CD4-positive, alpha-beta memory T cell (primary cell): ENCODE measurements around the gene SIGLEC10. TPM values are rescaled to one million over a fixed set of nuclear protein-coding genes. Genes with fewer than 3 reads are reported as not detected.

ENCODE experiments used
- CTCF ChIA-PET: fragments of 350-600 bp; sonication (Branson Sonifier 250); formaldehyde crosslinking; loops from one replicate; lab custom pipeline; 2021; ENCODE audit warnings: inconsistent platforms; ENCODE audit not compliant: partially characterized antibody; lab: Charles Lee
- POLR2A ChIA-PET: fragments of 350-600 bp; sonication (Branson Sonifier 250); formaldehyde crosslinking; loops from one replicate; lab custom pipeline; 2021; ENCODE audit not compliant: partially characterized antibody; lab: Charles Lee
- DNase-seq, 5 donors: peaks; one replicate each; pipeline versions ENCODE4 v3.0.0 to v3.0.0-alpha.2; 2020 to 2022; ENCODE audit warnings: mixed read lengths in 1 of 5
- H3K27ac ChIP-seq: one replicate; pipeline ENCODE4 v1.7.0; 2013; ENCODE audit warnings: low read depth, low read length
- H3K27me3 ChIP-seq: 2 replicates; pipeline ENCODE4 v1.7.0; 2013; ENCODE audit warnings: mild to moderate bottlenecking, low read length, moderate library complexity; ENCODE audit not compliant: insufficient read depth
- H3K36me3 ChIP-seq: 2 replicates; pipeline ENCODE4 v1.7.0; 2013; ENCODE audit warnings: mild to moderate bottlenecking, low read length, moderate library complexity; ENCODE audit not compliant: insufficient read depth
- H3K4me1 ChIP-seq: 2 replicates; pipeline ENCODE4 v1.7.0; 2013; ENCODE audit warnings: mild to moderate bottlenecking, low read length, moderate library complexity; ENCODE audit not compliant: insufficient read depth
- H3K4me3 ChIP-seq, 2 donors: one replicate each; pipeline ENCODE4 v1.7.0; 2013; ENCODE audit warnings: low read length in 2 of 2, mild to moderate bottlenecking in 1 of 2
- H3K9me3 ChIP-seq, 2 donors: one replicate each; pipeline ENCODE4 v1.7.0; 2013; ENCODE audit warnings: low read length in 2 of 2, control low read depth in 1 of 2; ENCODE audit not compliant: control insufficient read depth in 1 of 2
- H3K27ac Mint-ChIP-seq, 7 donors: one replicate each; pipeline ENCODE4 v1.8.0; 2020 to 2021; ENCODE audit warnings: mixed read lengths in 7 of 7, mild to moderate bottlenecking in 6 of 7, inconsistent platforms in 3 of 7, moderate library complexity in 3 of 7
- H3K27me3 Mint-ChIP-seq, 2 donors: one replicate each; pipeline ENCODE4 v1.8.0; 2020 to 2021; ENCODE audit warnings: mixed read lengths in 2 of 2
- H3K36me3 Mint-ChIP-seq, 2 donors: one replicate each; pipeline ENCODE4 v1.8.0; 2020 to 2021; ENCODE audit warnings: mixed read lengths in 2 of 2, inconsistent platforms in 1 of 2, mild to moderate bottlenecking in 1 of 2
- H3K4me1 Mint-ChIP-seq, 4 donors: one replicate each; pipeline ENCODE4 v1.8.0; 2020 to 2021; ENCODE audit warnings: mixed read lengths in 4 of 4, mild to moderate bottlenecking in 1 of 4
- H3K4me3 Mint-ChIP-seq, 8 donors: one replicate each; pipeline ENCODE4 v1.8.0; 2020 to 2021; ENCODE audit warnings: mixed read lengths in 8 of 8, mild to moderate bottlenecking in 7 of 8, moderate library complexity in 6 of 8, inconsistent platforms in 3 of 8
- H3K9me3 Mint-ChIP-seq, 8 donors: one replicate each; pipeline ENCODE4 v1.8.0; 2020 to 2021; ENCODE audit warnings: mixed read lengths in 8 of 8, mild to moderate bottlenecking in 5 of 8, inconsistent platforms in 3 of 8, moderate library complexity in 1 of 8
- intact Hi-C: fragments of 100-400 bp; cut with micrococcal nuclease; formaldehyde crosslinking; loops from one replicate; pipeline ENCODE4 v1.15.1; 2023
- polyA plus RNA-seq, 2 donors: library from polyadenylated mRNA; unstranded; fragments of 300-500 nt; fragmentation: Illumina TruSeq; gene quantifications; one replicate each; pipeline ENCODE4 v1.2.3, GENCODE V29; 2021
- total RNA-seq, 2 experiments: library from RNA; stranded (reverse); gene quantifications; one replicate each; pipeline ENCODE4 v1.2.3, GENCODE V29; 2021

SIGLEC10 gene
- total and polyA plus RNA-seq, 4 experiments from 2014 or later, result 0.12 to 0.39 TPM; not detected in 2

GRCh38 chr19:51439021-51439465 is 21.6 kb upstream of the SIGLEC10 start:
- ChIA-PET POLR2A (no interaction called here), CTCF (interaction anchor here (0.7 to 8.6 kb wide), 10 partner anchors 9 to 101 kb away, joined by 3 to 84 read pairs (median 6); partner anchors contain the start of gene SIGLEC10)
- Mint-ChIP-seq H3K27me3 (peaks cover 9 to 14% of the 10 kb centered on the region in 2 donors), H3K9me3 (peaks cover 0 to 3% (median 0%) of the 10 kb centered on the region in 8 donors), H3K36me3 (no peaks in the 10 kb centered on the region), H3K4me1 (peaks cover 24 to 45% (median 34%) of the 10 kb centered on the region in 4 donors), H3K27ac (peak overlapping the region in 1 of 7 donors; percentile 27), H3K4me3 (no peak overlapping the region)
- H3K36me3 ChIP-seq, result no peaks in the 10 kb centered on the region
- no peak overlapping the region for H3K27ac ChIP-seq
- no peaks in the 10 kb centered on the region for H3K27me3 ChIP-seq
- intact Hi-C loops, result no loop called here
- H3K9me3 ChIP-seq, result no peaks in the 10 kb centered on the region
- H3K4me3 ChIP-seq, result no peak overlapping the region
- H3K4me1 ChIP-seq, result peaks cover 47% of the 10 kb centered on the region
- DNase-seq, result peak; percentile 26 to 45 (median 37)

- Mint-ChIP-seq H3K4me3 (no peak overlapping the region), H3K4me1 (peaks cover 2 to 11% (median 5%) of the 10 kb centered on the region in 4 donors), H3K36me3 (no peaks in the 10 kb centered on the region), H3K27me3 (peaks cover 9 to 14% of the 10 kb centered on the region in 2 donors), H3K9me3 (peaks cover 0 to 2% (median 0%) of the 10 kb centered on the region in 8 donors), H3K27ac (no peak overlapping the region)
- DNase-seq, result no peak
- Histone ChIP-seq H3K4me3 (no peak overlapping the region), H3K9me3 (no peaks in the 10 kb centered on the region), H3K27ac (no peak overlapping the region), H3K4me1 (peaks cover 14% of the 10 kb centered on the region), H3K27me3 (no peaks in the 10 kb centered on the region), H3K36me3 (no peaks in the 10 kb centered on the region)
- CTCF ChIA-PET, result interaction anchor here (0.8 kb wide), 1 partner anchor 37 kb away, joined by 3 read pairs; no protein-coding TSS in a partner anchor
- intact Hi-C loops, result no loop called here
- POLR2A ChIA-PET, result no interaction called here
Measured at GRCh38 chr19:51434456-51434855, 17.0 kb upstream of the SIGLEC10 start.

GRCh38 chr19:51433043-51433442 is 15.6 kb upstream of the SIGLEC10 start:
- Mint-ChIP-seq H3K36me3 (no peaks in the 10 kb centered on the region), H3K27ac (no peak overlapping the region), H3K9me3 (peaks cover 0 to 2% (median 0%) of the 10 kb centered on the region in 8 donors), H3K4me3 (no peak overlapping the region), H3K4me1 (peaks cover 0 to 1% (median under 1%) of the 10 kb centered on the region in 4 donors), H3K27me3 (peaks cover 9 to 11% of the 10 kb centered on the region in 2 donors)
- Histone ChIP-seq H3K9me3 (no peaks in the 10 kb centered on the region), H3K27me3 (no peaks in the 10 kb centered on the region), H3K36me3 (no peaks in the 10 kb centered on the region), H3K27ac (no peak overlapping the region), H3K4me1 (no peaks in the 10 kb centered on the region), H3K4me3 (no peak overlapping the region)
- no peak for DNase-seq
- CTCF ChIA-PET, result interaction anchor here (0.7 kb wide), 2 partner anchors 22 to 45 kb away, joined by 3 to 5 read pairs; partner anchors contain the start of gene CEACAM18
- intact Hi-C loops, result no loop called here
- POLR2A ChIA-PET, result no interaction called here

GRCh38 chr19:51431124-51431523 is 13.7 kb upstream of the SIGLEC10 start:
- DNase-seq, result no peak
- intact Hi-C loops, result no loop called here
- Mint-ChIP-seq H3K4me1 (no peaks in the 10 kb centered on the region), H3K27ac (no peak overlapping the region), H3K27me3 (peaks cover 3 to 4% of the 10 kb centered on the region in 2 donors), H3K4me3 (no peak overlapping the region), H3K36me3 (no peaks in the 10 kb centered on the region), H3K9me3 (peaks cover 0 to 2% (median 0%) of the 10 kb centered on the region in 8 donors)
- Histone ChIP-seq H3K4me3 (no peak overlapping the region), H3K27me3 (no peaks in the 10 kb centered on the region), H3K27ac (no peak overlapping the region), H3K4me1 (no peaks in the 10 kb centered on the region), H3K36me3 (no peaks in the 10 kb centered on the region), H3K9me3 (no peaks in the 10 kb centered on the region)
- ChIA-PET POLR2A (no interaction called here), CTCF (no interaction called here)

DNA sequence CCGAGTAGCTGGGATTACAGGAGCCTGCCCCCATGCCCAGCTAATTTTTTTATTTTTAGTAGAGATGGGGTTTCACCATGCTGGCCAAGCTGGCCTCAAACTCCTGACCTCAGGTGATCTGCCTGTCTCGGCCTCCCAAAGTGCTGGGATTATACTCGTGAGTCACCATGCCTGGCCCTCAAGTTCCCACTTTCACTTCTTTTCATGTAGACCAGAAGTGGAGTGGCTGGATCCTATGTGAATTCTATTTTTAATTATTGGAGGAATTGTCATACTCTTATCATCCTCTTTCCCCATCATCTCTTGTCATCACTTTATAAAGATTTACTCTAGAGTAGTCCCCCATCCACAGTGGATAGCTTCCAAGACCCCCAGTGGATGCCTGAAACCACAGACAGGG is 12.8 kb upstream of the SIGLEC10 start:
- intact Hi-C loops, result no loop called here
- H3K9me3 Mint-ChIP-seq, result peaks cover 0 to 2% (median 0%) of the 10 kb centered on the region in 8 donors
- no peaks in the 10 kb centered on the region for H3K4me1 ChIP-seq
- H3K4me3 Mint-ChIP-seq, result no peak overlapping the region
- no peaks in the 10 kb centered on the region for H3K9me3 ChIP-seq
- H3K4me3 ChIP-seq, result no peak overlapping the region
- no peaks in the 10 kb centered on the region for H3K4me1 Mint-ChIP-seq
- no peak overlapping the region for H3K27ac ChIP-seq
- H3K27me3 Mint-ChIP-seq, result peaks cover 0 to 2% of the 10 kb centered on the region in 2 donors
- DNase-seq, result no peak
- CTCF ChIA-PET, result no interaction called here
- POLR2A ChIA-PET, result no interaction called here
- no peaks in the 10 kb centered on the region for H3K27me3 ChIP-seq
- H3K36me3 Mint-ChIP-seq, result no peaks in the 10 kb centered on the region
- peak overlapping the region in 1 of 7 donors; percentile 57 for H3K27ac Mint-ChIP-seq
- no peaks in the 10 kb centered on the region for H3K36me3 ChIP-seq

GRCh38 chr19:51427201-51427600 is 9.8 kb upstream of the SIGLEC10 start:
- no peaks in the 10 kb centered on the region for H3K36me3 ChIP-seq
- H3K27ac ChIP-seq, result no peak overlapping the region
- CTCF ChIA-PET, result interaction anchor here (0.9 to 1.9 kb wide), 2 partner anchors 9 to 90 kb away, joined by 3 to 7 read pairs; no protein-coding TSS in a partner anchor
- POLR2A ChIA-PET, result no interaction called here
- no peak overlapping the region for H3K4me3 Mint-ChIP-seq
- peaks cover 0 to 5% (median 0%) of the 10 kb centered on the region in 4 donors for H3K4me1 Mint-ChIP-seq
- intact Hi-C loops, result no loop called here
- H3K4me3 ChIP-seq, result no peak overlapping the region
- H3K9me3 Mint-ChIP-seq, result peaks cover 0 to 2% (median 0%) of the 10 kb centered on the region in 8 donors
- peak overlapping the region in 1 of 7 donors; percentile 29 for H3K27ac Mint-ChIP-seq
- no peaks in the 10 kb centered on the region for H3K4me1 ChIP-seq
- no peaks in the 10 kb centered on the region for H3K27me3 ChIP-seq
- H3K9me3 ChIP-seq, result no peaks in the 10 kb centered on the region
- DNase-seq, result no peak
- no peaks in the 10 kb centered on the region for H3K36me3 Mint-ChIP-seq
- peaks cover 0 to 2% of the 10 kb centered on the region in 2 donors for H3K27me3 Mint-ChIP-seq

DNA sequence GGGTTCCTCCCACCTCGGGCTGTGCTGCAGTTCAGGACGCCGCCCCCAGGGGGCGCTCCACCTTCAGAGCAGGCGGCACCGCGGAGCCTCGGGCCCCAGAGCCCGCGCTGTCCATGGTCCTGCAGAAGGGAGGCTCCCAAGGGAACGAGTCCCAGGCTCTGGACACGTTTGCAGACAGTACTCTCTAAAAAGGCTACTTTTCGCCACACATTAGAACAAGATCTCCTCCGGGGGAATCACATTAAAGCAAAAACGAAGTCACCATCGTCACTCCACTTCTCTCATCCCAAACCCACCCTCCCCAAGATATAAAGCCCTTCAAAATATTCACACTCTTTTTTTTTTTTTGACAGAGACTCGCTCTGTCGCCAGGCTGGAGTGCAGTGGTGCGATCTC is 4.6 kb upstream of the SIGLEC10 start:
- no peaks in the 10 kb centered on the region for H3K4me1 ChIP-seq
- Mint-ChIP-seq H3K4me1 (peaks cover 0 to 8% (median 3%) of the 10 kb centered on the region in 4 donors), H3K27me3 (peaks cover 8 to 18% of the 10 kb centered on the region in 2 donors), H3K4me3 (no peak overlapping the region), H3K36me3 (no peaks in the 10 kb centered on the region), H3K9me3 (no peaks in the 10 kb centered on the region), H3K27ac (peak overlapping the region in 1 of 7 donors; percentile 24)
- intact Hi-C loops, result loop anchor here (1.0 to 2.0 kb wide), 4 partner anchors 19 to 235 kb away; no protein-coding TSS in a partner anchor
- no peak overlapping the region for H3K27ac ChIP-seq
- no peaks in the 10 kb centered on the region for H3K27me3 ChIP-seq
- H3K36me3 ChIP-seq, result no peaks in the 10 kb centered on the region
- ChIA-PET CTCF (interaction anchor here (0.6 to 7.3 kb wide), 15 partner anchors 11 to 356 kb away, joined by 3 to 84 read pairs (median 4); no protein-coding TSS in a partner anchor), POLR2A (interaction anchor here (1.4 to 1.9 kb wide), 2 partner anchors 20 to 92 kb away, joined by 3 to 11 read pairs; no protein-coding TSS in a partner anchor)
- peak; percentile 67 to 75 (median 69) for DNase-seq
- H3K4me3 ChIP-seq, result no peak overlapping the region
- no peaks in the 10 kb centered on the region for H3K9me3 ChIP-seq
